GM21515 (cell line): ENCODE results near the gene PCLO.

Source experiments
- ATAC-seq: cut with Tn5 transposase; IDR thresholded peaks from one replicate; pipeline ENCODE4 v1.9.1; 2021; ENCODE audit not compliant: unreplicated experiment

PCLO gene

DNA sequence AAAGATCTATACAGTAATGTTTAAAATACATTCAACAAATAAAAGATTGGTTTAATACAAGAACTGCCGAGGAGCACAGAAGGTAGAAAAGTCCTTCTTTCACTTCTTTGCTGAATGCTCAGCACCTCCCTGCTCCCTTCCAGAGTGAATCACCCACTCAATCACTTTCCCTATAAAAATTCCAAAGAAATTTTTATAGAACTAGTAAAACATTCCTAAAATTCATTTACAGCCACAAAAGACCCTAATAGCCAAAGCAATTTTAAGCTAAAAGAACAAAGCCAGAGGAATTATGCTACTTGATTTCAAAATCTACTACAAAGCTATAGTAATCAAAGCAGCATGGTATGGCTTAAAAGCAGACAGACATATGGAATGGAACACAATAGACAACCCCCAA, 320.9 kb downstream of the PCLO start:
- no peak for ATAC-seq

- no peak for ATAC-seq
Observed at GRCh38 chr7:82840061-82840460, 322.6 kb downstream of the PCLO start.

- no peak for ATAC-seq
Observed at GRCh38 chr7:82839555-82839954, 323.1 kb downstream of the PCLO start.

GRCh38 chr7:82839063-82839462, 323.6 kb downstream of the PCLO start:
- no peak for ATAC-seq

GRCh38 chr7:82838314-82838713, 324.4 kb downstream of the PCLO start:
- no peak for ATAC-seq

GRCh38 chr7:82823073-82823472, 339.6 kb downstream of the PCLO start:
- ATAC-seq, result no peak

DNA sequence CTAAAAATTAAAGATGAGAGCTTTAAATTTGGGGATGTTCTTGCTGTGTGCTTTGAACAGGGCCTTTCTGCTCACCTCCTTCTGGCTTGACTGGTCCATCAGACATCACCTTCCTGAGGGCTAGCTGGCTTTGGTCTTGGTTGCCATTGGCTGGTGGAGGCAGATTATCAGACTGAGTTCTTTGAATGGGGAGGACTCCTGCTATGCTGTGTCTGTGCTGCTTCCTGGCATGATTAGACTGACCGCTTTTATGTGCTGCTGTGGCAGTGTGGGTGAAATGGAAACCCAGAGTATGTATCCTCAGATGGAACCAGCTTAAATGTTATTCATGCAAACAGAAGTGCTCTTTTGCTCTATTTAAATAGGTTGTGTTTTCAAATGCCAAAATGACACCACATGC, 341.6 kb downstream of the PCLO start:
- ATAC-seq, result no peak

DNA sequence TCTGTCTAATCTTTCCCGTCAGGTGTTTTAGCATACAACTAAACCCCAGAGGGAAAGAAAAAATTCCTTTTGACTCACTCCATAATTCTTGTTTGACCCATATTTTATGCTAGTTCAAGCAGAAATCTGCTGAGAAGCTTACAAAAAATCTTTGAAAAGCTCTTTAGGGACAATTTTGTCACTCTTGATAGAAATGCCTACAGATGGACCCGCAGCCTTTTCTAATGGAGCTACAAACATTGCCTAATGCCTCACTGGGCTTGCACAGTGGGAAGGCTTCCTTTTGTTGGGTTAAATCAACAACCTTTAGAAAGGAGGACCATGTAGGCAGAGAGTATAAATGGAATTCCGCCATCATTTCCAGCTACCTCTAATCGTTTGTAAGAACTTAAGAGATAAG, 344.5 kb downstream of the PCLO start:
- no peak for ATAC-seq

GRCh38 chr7:82816272-82816671, 346.4 kb downstream of the PCLO start:
- no peak for ATAC-seq

- ATAC-seq, result peak; percentile 62
Observed at GRCh38 chr7:82810558-82811259, 352.0 kb downstream of the PCLO start.

- no peak for ATAC-seq
Observed at GRCh38 chr7:82808633-82809032, 354.1 kb downstream of the PCLO start.

DNA sequence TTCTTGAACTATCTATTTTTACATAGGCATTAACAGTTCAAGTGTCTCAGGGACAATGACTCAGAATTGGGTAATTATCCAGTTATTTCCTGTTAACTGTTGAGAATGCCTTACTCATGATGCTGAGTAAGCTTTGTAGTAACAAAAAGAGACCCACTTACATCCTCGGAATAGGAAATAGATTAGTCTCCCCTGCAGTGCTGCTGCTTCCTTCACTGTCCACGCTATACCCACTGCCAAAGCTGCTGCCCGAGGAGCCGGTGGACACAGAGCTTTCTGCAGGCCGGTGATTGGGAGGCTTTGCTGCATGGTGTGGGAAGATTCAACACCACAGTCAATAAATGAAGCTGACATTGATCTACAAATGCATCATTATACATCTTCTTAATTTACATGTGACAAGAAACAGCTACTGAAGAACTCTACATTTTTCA, 357.1 kb downstream of the PCLO start:
- no peak for ATAC-seq

GRCh38 chr7:82803411-82803810, 359.3 kb downstream of the PCLO start:
- ATAC-seq, result no peak

- no peak for ATAC-seq
Observed at GRCh38 chr7:82789883-82790609, 372.6 kb downstream of the PCLO start.

- no peak for ATAC-seq
Observed at GRCh38 chr7:82778021-82778420, 384.7 kb downstream of the PCLO start.

- ATAC-seq, result no peak
Observed at GRCh38 chr7:82762880-82763279, 399.8 kb downstream of the PCLO start.

DNA sequence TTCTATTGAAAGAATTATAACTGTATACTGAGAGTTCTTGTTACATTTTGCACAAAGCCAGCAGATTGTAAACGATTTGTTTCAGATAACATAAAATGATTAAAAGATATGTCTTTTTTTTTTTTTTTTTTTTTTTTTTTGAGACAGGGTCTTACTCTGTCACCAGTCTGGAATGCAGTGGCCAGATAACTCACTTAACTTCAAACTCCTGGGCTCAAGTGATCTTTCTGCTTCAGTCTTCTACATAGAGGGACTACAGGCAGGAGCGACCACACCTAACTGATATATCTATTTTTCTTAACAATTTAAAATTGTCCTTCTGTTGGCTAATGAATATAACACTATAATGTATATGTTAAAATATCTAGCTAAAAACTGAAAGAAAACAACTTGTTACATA, 401.9 kb downstream of the PCLO start:
- ATAC-seq, result no peak

DNA sequence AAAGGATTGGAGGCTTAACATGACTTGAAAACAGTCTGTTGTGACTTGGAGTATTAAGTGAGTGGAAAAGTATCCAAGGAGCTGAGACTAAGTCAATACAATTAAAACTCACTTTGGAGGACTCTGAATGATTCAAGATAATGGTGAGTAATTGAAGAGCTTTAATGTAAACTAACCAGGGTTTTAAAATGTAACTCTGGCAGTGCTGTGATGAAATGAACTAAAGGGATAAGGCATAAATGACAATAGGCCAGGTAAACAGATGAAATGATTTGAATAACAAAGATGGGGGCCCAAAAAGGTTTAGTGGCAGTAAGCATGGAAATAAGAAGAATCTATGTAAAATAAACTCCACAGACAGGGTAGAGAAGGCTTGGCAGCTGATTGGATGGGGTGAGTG, 402.6 kb downstream of the PCLO start:
- no peak for ATAC-seq

DNA sequence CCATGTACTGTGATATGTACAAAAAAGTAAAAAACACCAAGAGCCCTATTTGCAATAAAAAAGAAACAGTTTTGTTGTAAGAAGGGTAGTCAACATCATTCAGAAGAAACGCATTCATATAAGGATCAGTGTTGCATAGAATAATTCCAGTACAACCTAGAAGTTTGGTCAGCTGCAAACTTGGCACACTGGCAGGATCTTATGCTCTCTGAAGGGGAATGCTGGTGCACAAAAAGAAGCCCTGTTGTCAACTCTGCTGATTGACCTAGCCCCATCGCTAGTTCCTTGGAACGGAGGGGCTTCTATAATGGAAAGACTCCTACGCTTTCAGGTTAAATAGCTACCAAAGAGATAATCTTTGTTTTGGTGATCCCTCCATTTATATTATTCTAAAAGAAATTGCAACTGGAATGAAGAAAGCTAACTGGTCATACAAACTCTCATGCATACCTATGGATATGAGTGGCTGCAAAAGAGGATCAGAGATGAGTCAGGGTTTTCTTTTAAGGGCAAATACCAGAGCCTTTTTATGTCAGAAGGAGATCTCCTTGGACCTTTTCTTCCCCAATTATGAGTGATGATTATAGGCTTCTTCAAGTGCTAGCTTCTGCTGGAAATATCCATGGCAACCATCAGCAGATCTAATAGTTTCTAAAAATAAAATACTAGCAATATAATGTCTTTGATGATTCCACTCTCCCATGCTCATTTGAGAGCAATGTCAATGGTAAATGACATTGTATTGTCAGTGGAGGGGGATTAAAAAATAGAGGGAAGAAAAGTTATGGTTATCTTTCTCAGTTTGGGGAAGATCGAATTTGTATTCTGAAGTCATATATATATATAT, 406.8 kb downstream of the PCLO start:
- no peak for ATAC-seq

DNA sequence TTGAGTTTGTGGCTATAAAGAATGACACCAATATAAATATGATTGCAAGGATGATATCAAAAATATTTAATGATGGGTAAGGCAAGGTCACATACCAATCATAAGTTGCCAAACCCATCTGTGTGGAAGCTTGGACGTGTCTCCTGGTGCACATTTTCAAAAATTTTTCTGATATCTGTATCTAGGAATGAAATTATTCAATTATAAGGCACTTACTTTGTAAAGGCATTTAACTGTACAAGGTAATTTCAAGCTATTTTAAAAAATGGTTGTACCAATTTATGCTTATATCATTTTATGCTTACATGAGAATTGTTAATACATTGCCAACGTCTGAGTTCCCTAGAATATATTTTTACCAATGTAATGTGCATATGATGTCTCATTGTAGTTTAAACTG, 412.7 kb downstream of the PCLO start:
- ATAC-seq, result no peak

GRCh38 chr7:82745820-82746219, 416.9 kb downstream of the PCLO start:
- no peak for ATAC-seq

- ATAC-seq, result no peak
Observed at GRCh38 chr7:82745117-82745516, 417.6 kb downstream of the PCLO start.
